Osteocyte (in vitro differentiated cells): Measurements from ENCODE around the gene ATXN1L. TPM values are rescaled to one million over a fixed set of nuclear protein-coding genes. Genes with fewer than 3 reads are reported as not detected.

Experiments
- DNase-seq: peaks from one replicate; pipeline ENCODE4 v3.0.0; 2021; ENCODE audit warnings: mixed read lengths; ENCODE audit not compliant: unreplicated experiment; ENCODE audit errors: extremely low spot score
- H3K27ac Mint-ChIP-seq: one replicate; pipeline ENCODE4 v1.8.0; 2021; ENCODE audit warnings: mild to moderate bottlenecking, mixed read lengths; ENCODE audit not compliant: unreplicated experiment
- H3K27me3 Mint-ChIP-seq: one replicate; pipeline ENCODE4 v1.8.0; 2021; ENCODE audit warnings: mixed read lengths; ENCODE audit not compliant: unreplicated experiment
- H3K36me3 Mint-ChIP-seq: one replicate; pipeline ENCODE4 v1.8.0; 2021; ENCODE audit warnings: mixed read lengths; ENCODE audit not compliant: unreplicated experiment
- H3K4me1 Mint-ChIP-seq: one replicate; pipeline ENCODE4 v1.8.0; 2021; ENCODE audit warnings: mixed read lengths; ENCODE audit not compliant: unreplicated experiment
- H3K4me3 Mint-ChIP-seq: one replicate; pipeline ENCODE4 v1.8.0; 2021; ENCODE audit warnings: mild to moderate bottlenecking, moderate library complexity, mixed read lengths; ENCODE audit not compliant: unreplicated experiment
- H3K9me3 Mint-ChIP-seq: one replicate; pipeline ENCODE4 v1.8.0; 2021; ENCODE audit warnings: mixed read lengths; ENCODE audit not compliant: unreplicated experiment
- total RNA-seq: library from RNA; stranded (reverse); gene quantifications from 2 replicates; pipeline ENCODE4 v1.2.1, GENCODE V29; 2021
- TF ChIP-seq, protein P1 (sequence below): fragments of 200-600 bp; sonication (generic); IDR thresholded peaks from 2 replicates; pipeline ENCODE4 v1.5.0; 2021; ENCODE audit warnings: antibody characterized with exemption, mild to moderate bottlenecking, moderate library complexity

Gene ATXN1L
- total RNA-seq, 1 donor from 2014 or later = 30.9 TPM

DNA sequence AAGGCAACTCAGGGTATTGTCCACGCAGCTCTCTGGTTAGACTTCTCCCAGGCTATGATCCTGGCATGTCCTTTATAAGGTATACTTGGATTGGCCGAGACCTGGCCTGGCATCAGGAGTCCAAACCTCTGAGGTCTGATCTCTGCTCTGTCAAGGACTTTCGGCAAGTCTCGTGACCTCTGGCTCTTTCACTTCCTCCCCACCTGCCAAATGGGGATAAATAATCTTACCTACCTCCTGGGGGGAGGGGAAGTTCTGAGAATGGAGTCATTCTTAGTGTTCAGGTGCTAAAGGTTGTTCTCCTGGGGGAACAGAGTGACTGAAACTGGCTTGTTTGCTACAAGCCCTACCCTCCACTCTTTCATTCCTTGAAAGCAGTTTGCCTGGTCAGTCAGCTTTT lies 7.6 kb downstream of the ATXN1L start:
- Mint-ChIP-seq H3K4me1 (no peaks in the 10 kb centered on the region), H3K36me3 (peaks cover 29% of the 10 kb centered on the region), H3K9me3 (no peaks in the 10 kb centered on the region), H3K4me3 (no peak overlapping the region), H3K27ac (no peak overlapping the region), H3K27me3 (no peaks in the 10 kb centered on the region)
- TF ChIP-seq, protein P1, sequence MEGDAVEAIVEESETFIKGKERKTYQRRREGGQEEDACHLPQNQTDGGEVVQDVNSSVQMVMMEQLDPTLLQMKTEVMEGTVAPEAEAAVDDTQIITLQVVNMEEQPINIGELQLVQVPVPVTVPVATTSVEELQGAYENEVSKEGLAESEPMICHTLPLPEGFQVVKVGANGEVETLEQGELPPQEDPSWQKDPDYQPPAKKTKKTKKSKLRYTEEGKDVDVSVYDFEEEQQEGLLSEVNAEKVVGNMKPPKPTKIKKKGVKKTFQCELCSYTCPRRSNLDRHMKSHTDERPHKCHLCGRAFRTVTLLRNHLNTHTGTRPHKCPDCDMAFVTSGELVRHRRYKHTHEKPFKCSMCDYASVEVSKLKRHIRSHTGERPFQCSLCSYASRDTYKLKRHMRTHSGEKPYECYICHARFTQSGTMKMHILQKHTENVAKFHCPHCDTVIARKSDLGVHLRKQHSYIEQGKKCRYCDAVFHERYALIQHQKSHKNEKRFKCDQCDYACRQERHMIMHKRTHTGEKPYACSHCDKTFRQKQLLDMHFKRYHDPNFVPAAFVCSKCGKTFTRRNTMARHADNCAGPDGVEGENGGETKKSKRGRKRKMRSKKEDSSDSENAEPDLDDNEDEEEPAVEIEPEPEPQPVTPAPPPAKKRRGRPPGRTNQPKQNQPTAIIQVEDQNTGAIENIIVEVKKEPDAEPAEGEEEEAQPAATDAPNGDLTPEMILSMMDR = no peak
- no peak for DNase-seq

DNA sequence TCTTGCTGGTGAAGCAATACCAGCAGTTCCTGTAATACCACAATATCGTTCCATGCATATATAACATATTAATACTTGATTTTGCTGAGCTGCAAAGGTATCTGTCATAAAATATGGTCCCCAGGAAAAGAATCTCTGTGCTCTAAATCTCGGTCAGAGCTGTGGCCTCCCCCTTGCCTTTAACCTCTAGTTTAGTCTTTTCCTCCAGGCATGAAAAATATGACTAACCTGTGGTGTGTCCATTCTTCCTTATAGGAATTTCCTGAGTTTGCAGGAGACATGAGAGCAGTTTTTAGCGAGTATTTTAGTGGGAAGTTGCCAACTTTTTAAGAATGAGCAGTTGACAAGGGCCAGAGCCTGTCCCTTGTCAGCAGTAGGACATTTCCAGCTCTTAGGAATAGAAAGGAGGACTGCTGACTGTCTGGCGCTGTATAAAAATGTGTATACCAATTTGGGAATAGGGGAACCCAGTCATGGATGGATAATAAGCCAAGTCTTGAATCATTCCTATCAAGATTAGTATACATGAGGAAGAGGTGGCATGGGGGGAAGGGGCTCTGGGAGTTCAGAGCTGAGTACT lies 8.7 kb downstream of the ATXN1L start:
- Mint-ChIP-seq H3K36me3 (peaks cover 29% of the 10 kb centered on the region), H3K4me3 (no peak overlapping the region), H3K27ac (no peak overlapping the region), H3K9me3 (no peaks in the 10 kb centered on the region), H3K27me3 (no peaks in the 10 kb centered on the region), H3K4me1 (peaks cover 5% of the 10 kb centered on the region)
- TF ChIP-seq, protein P1 = no peak
- no peak for DNase-seq

DNA sequence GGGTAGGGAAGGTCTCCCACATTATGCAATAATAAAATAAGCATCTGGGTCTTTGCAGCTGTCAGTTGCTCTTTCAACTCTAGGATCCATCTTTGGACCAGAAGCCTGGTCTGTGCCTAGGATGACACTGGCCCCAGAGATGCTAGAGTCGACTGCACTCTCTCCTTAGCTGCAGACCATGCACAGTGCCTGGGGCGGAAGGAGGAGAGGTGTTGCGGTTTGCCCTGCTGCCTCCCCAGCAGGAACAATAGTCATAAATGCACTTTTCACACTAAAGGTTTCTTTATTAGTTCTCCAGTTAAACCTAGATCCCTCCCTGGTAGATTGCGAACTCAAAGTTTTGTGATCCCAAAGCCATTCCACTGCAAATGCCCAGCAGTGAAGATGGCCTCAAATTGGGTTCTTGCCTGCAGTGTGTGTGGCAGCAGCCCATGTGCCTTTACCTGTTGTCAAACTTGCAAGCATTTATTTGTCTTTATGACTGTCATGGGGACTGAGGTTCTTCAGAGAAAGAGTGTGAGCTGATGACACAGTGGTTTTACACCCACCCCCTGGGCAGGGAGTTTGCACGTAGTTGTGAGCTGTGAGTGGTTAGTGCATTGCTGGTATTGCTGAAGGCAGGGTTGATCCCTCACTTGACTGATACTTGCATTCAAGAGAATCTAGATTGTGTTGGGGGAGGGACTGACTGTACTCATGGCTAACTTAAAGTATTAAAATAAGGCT lies 10.3 kb downstream of the ATXN1L start:
- TF ChIP-seq, protein P1 = no peak
- H3K9me3 Mint-ChIP-seq = no peaks in the 10 kb centered on the region
- H3K36me3 Mint-ChIP-seq = peaks cover 27% of the 10 kb centered on the region
- peaks cover 5% of the 10 kb centered on the region for H3K4me1 Mint-ChIP-seq
- DNase-seq = no peak
- H3K27me3 Mint-ChIP-seq = no peaks in the 10 kb centered on the region
- H3K27ac Mint-ChIP-seq = no peak overlapping the region
- H3K4me3 Mint-ChIP-seq = no peak overlapping the region

DNA sequence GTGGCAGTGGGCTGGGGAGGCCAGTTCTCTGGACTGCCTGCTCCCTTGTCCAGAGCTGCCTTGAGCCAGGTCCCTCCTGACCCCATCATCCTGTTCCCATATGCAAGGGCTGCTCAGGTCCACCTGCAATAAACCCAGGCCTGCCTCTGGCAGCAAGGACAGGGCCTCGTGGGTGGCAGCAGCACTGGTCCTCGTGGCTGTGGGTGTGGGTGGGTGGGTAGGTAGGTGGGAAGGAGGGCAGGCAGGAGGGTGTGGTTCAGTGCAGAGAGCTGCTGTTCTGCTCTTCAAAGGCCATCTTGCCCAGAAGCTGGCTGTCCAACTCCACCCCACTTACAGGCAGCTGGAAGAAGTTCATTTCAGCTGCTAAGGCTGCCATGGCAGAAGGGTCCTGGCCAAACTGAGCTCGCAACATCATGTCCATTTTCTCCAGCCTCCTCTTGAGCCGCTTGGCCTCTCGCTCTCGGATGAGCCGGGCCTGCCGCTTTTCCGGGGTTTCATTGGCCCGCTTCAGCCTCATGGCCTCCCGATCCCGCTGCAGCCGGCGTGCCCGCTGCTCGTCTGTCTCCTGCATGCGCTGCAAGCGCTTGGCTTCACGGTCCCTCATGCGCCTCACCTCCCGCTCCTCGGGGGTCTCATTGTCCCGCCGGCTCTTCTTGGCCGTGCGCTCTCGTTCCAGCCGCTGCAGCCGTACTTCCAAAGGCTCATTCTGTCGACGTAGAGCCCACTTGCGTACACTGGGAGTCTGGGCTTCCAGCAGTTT lies 14.2 kb downstream of the ATXN1L start:
- Mint-ChIP-seq H3K27me3 (no peaks in the 10 kb centered on the region), H3K27ac (no peak overlapping the region), H3K4me1 (peaks cover 5% of the 10 kb centered on the region), H3K9me3 (no peaks in the 10 kb centered on the region), H3K4me3 (no peak overlapping the region), H3K36me3 (peaks cover 29% of the 10 kb centered on the region)
- TF ChIP-seq, protein P1 = no peak
- no peak for DNase-seq

DNA sequence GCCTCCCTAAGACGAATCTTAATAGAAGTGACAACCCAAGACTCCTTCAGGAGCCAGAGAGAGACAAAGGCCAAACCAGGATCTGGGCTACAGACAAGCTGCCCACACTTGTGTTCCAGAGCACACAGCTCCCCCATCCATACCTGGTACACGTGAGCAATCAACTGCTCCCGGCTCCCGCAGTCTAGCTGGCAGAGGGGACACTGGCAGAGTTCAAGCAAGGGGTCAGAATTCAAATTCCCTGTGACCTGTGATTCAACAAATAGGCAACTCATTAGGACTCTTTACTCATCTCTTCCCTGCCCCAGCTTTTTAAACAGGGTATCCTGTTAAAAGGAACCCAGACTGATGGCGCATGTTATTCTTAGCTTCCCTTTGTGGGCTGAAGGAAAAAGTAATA lies 18.2 kb downstream of the ATXN1L start:
- H3K4me3 Mint-ChIP-seq = no peak overlapping the region
- TF ChIP-seq, protein P1 = no peak
- H3K36me3 Mint-ChIP-seq = peaks cover 39% of the 10 kb centered on the region
- no peak for DNase-seq
- H3K27me3 Mint-ChIP-seq = no peaks in the 10 kb centered on the region
- peaks cover 2% of the 10 kb centered on the region for H3K4me1 Mint-ChIP-seq
- H3K27ac Mint-ChIP-seq = no peak overlapping the region
- H3K9me3 Mint-ChIP-seq = no peaks in the 10 kb centered on the region
